H1 (cell line): ENCODE results near the gene OPCML. TPM values are rescaled to one million over a fixed set of nuclear protein-coding genes. Genes with fewer than 3 reads are reported as not detected.

Experiments used
- CTCF ChIA-PET: fragments of 300-600 bp; sonication (Branson Sonifier 250); formaldehyde crosslinking; loops from one replicate; lab custom pipeline; 2021; ENCODE audit not compliant: partially characterized antibody; lab: Charles Lee
- POLR2A ChIA-PET: fragments of 300-600 bp; sonication (Branson Sonifier 250); formaldehyde crosslinking; loops from one replicate; lab custom pipeline; 2021; ENCODE audit warnings: inconsistent platforms; ENCODE audit not compliant: partially characterized antibody; lab: Charles Lee
- DNase-seq, 2 experiments: peaks; one replicate each; pipeline versions ENCODE4 v3.0.0 to v3.0.0-alpha.2; 2010 to 2022; ENCODE audit warnings: low spot score in 2 of 2, low read depth in 1 of 2, mixed read lengths in 1 of 2
- FAIRE-seq: peaks from 2 replicates; lab custom pipeline; 2011; peaks lifted over from hg19 to GRCh38; lab: Jason Lieb, UNC
- H2AFZ ChIP-seq: 2 replicates; pipeline ENCODE4 v1.8.1; 2012; ENCODE audit warnings: low read length, inconsistent platforms
- H2AK5ac ChIP-seq: 2 replicates; pipeline ENCODE4 v1.6.1; 2013; ENCODE audit warnings: low read depth, low read length
- H2BK120ac ChIP-seq: replicated peaks from 2 replicates; pipeline ENCODE3; 2013; ENCODE audit warnings: low read depth, low read length, inconsistent platforms
- H2BK12ac ChIP-seq: 2 replicates; pipeline ENCODE4 v1.6.1; 2013; ENCODE audit warnings: low read depth, low read length
- H2BK15ac ChIP-seq: 2 replicates; pipeline ENCODE4 v1.6.1; 2013; ENCODE audit warnings: low read length
- H2BK20ac ChIP-seq: 2 replicates; pipeline ENCODE4 v1.6.1; 2013; ENCODE audit warnings: low read length
- H2BK5ac ChIP-seq: 2 replicates; pipeline ENCODE4 v1.6.1; 2013; ENCODE audit warnings: low read depth, low read length
- H3K14ac ChIP-seq: 2 replicates; pipeline ENCODE4 v1.6.1; 2013; ENCODE audit warnings: inconsistent platforms; ENCODE audit not compliant: insufficient read length
- H3K18ac ChIP-seq: 2 replicates; pipeline ENCODE4 v1.6.1; 2013; ENCODE audit warnings: low read length; ENCODE audit errors: extremely low read depth
- H3K23ac ChIP-seq: 2 replicates; pipeline ENCODE4 v1.6.1; 2013; ENCODE audit warnings: inconsistent platforms; ENCODE audit not compliant: insufficient read length
- H3K23me2 ChIP-seq: 2 replicates; pipeline ENCODE4 v1.6.1; 2013; ENCODE audit warnings: low read depth, low read length
- H3K27ac ChIP-seq: 2 replicates; pipeline ENCODE4 v1.6.1; 2011; ENCODE audit warnings: low read depth, low read length, inconsistent platforms
- H3K27me3 ChIP-seq, 4 experiments: replicated peaks in 1 of 4; 1 replicate in 1 of 4; 2 replicates in 3 of 4; pipeline versions ENCODE4 v1.6.1 to v1.8.1; 2011 to 2013; ENCODE audit warnings: low read length in 3 of 4, mild to moderate bottlenecking in 3 of 4, inconsistent platforms in 2 of 4, mixed read lengths in 2 of 4, moderate library complexity in 1 of 4; ENCODE audit not compliant: control insufficient read depth in 3 of 4, insufficient read depth in 3 of 4; ENCODE audit errors: extremely low read depth in 1 of 4
- H3K36me3 ChIP-seq, 4 experiments: 2 replicates each; pipeline versions ENCODE4 v1.6.1 to v1.8.1; 2011 to 2013; ENCODE audit warnings: mild to moderate bottlenecking in 4 of 4, low read length in 3 of 4, moderate library complexity in 2 of 4, control low read depth in 1 of 4, inconsistent platforms in 1 of 4; ENCODE audit not compliant: insufficient read depth in 4 of 4, control insufficient read depth in 2 of 4
- H3K4ac ChIP-seq: replicated peaks from 2 replicates; pipeline ENCODE3; 2013; ENCODE audit warnings: low read length, low read depth, mixed read lengths, inconsistent platforms; ENCODE audit not compliant: insufficient read length
- H3K4me1 ChIP-seq, 4 experiments: replicated peaks in 1 of 4; 1 replicate in 1 of 4; 2 replicates in 3 of 4; pipeline versions ENCODE4 v1.6.1 to v1.8.1; 2011 to 2013; ENCODE audit warnings: low read length in 3 of 4, inconsistent platforms in 2 of 4, mixed read lengths in 1 of 4; ENCODE audit not compliant: insufficient read depth in 4 of 4, control insufficient read depth in 3 of 4
- H3K4me2 ChIP-seq, 2 experiments: 2 replicates each; pipeline versions ENCODE4 v1.6.1 to v1.8.1; 2011 to 2013; ENCODE audit warnings: low read depth in 2 of 2, low read length in 2 of 2, control low read depth in 1 of 2, inconsistent platforms in 1 of 2, mild to moderate bottlenecking in 1 of 2; ENCODE audit not compliant: insufficient read depth in 1 of 2
- H3K4me3 ChIP-seq, 4 experiments: fragments of 200-600, 300-600 bp in 1 of 4; sonication (generic), shearing (Covaris generic), sonication (Bioruptor Twin) in 1 of 4; 2 replicates each; pipeline versions ENCODE4 v1.5.1 to v1.8.1; 2011 to 2016; ENCODE audit warnings: low read length in 4 of 4, low read depth in 3 of 4, control low read depth in 2 of 4, inconsistent platforms in 2 of 4, mild to moderate bottlenecking in 2 of 4, mixed read lengths in 1 of 4, moderate library complexity in 1 of 4; ENCODE audit not compliant: insufficient read depth in 2 of 4; ENCODE audit errors: extremely low read depth in 1 of 4
- H3K56ac ChIP-seq: replicated peaks from 2 replicates; pipeline ENCODE3; 2013; ENCODE audit warnings: low read depth, mild to moderate bottlenecking, mixed read lengths, low read length, inconsistent platforms; ENCODE audit not compliant: insufficient read length
- H3K79me1 ChIP-seq: 2 replicates; pipeline ENCODE4 v1.6.1; 2013; ENCODE audit warnings: low read depth, low read length, control low read depth
- H3K79me2 ChIP-seq, 2 experiments: 2 replicates each; pipeline versions ENCODE4 v1.6.1 to v1.8.1; 2012 to 2013; ENCODE audit warnings: low read length in 2 of 2, mild to moderate bottlenecking in 2 of 2, inconsistent platforms in 1 of 2; ENCODE audit not compliant: insufficient read depth in 2 of 2, control insufficient read depth in 1 of 2
- H3K9ac ChIP-seq, 4 experiments: replicated peaks in 1 of 4; 1 replicate in 1 of 4; 2 replicates in 3 of 4; pipeline versions ENCODE4 v1.6.1 to v1.8.1; 2011 to 2013; ENCODE audit warnings: low read depth in 3 of 4, low read length in 3 of 4, control low read depth in 2 of 4, mild to moderate bottlenecking in 2 of 4, moderate library complexity in 2 of 4, inconsistent platforms in 1 of 4; ENCODE audit errors: extremely low read depth in 1 of 4
- H3K9me3 ChIP-seq, 2 experiments: 2 replicates each; pipeline versions ENCODE4 v1.6.1 to v1.8.1; 2012 to 2013; ENCODE audit warnings: mild to moderate bottlenecking in 2 of 2, moderate library complexity in 2 of 2, control low read depth in 1 of 2, inconsistent platforms in 1 of 2, low read depth in 1 of 2, low read length in 1 of 2, mixed read lengths in 1 of 2; ENCODE audit not compliant: insufficient read depth in 2 of 2
- H4K20me1 ChIP-seq, 2 experiments: replicated peaks in 1 of 2; 2 replicates each; pipeline versions ENCODE3 to v1.8.1; 2011 to 2013; ENCODE audit warnings: inconsistent platforms in 2 of 2, low read length in 2 of 2, mild to moderate bottlenecking in 1 of 2; ENCODE audit not compliant: insufficient read depth in 2 of 2, control insufficient read depth in 1 of 2
- H4K5ac ChIP-seq: 2 replicates; pipeline ENCODE4 v1.6.1; 2013; ENCODE audit warnings: low read length, low read depth, mixed read lengths, inconsistent platforms; ENCODE audit not compliant: insufficient read length
- H4K8ac ChIP-seq: 2 replicates; pipeline ENCODE4 v1.8.0; 2013; ENCODE audit warnings: mild to moderate bottlenecking, moderate library complexity, low read length, inconsistent platforms; ENCODE audit not compliant: insufficient read depth; ENCODE audit errors: extremely low read depth
- H4K91ac ChIP-seq: replicated peaks from 2 replicates; pipeline ENCODE3; 2013; ENCODE audit warnings: low read length, mixed read lengths, inconsistent platforms; ENCODE audit not compliant: insufficient read length
- CEBPB ChIP-seq: IDR thresholded peaks from 2 replicates; pipeline ENCODE4 v1.6.1; 2012; ENCODE audit warnings: low read depth, low read length
- CHD1 ChIP-seq: IDR thresholded peaks from 2 replicates; pipeline ENCODE4 v1.6.1; 2012; ENCODE audit warnings: low read depth, low read length, improper control_type of control experiment
- CTBP2 ChIP-seq: IDR thresholded peaks from 2 replicates; pipeline ENCODE4 v1.7.0; 2011; ENCODE audit warnings: borderline replicate concordance, mild to moderate bottlenecking, moderate library complexity, mixed read lengths, low read length; ENCODE audit not compliant: insufficient read depth, insufficient read length
- CTCF ChIP-seq, 3 experiments: IDR thresholded peaks; 1 replicate in 2 of 3; 2 replicates in 1 of 3; pipeline versions ENCODE4 v1.5.1 to v1.6.1; 2011; ENCODE audit warnings: low read length in 3 of 3, mild to moderate bottlenecking in 3 of 3, inconsistent platforms in 2 of 3, low read depth in 1 of 3, moderate library complexity in 1 of 3; ENCODE audit not compliant: insufficient read depth in 1 of 3; ENCODE audit errors: control extremely low read depth in 1 of 3
- HDAC2 ChIP-seq, 2 experiments: fragments of 300-600 bp in 1 of 2; sonication (generic) in 1 of 2; IDR thresholded peaks; 2 replicates each; pipeline ENCODE4 v1.6.1; 2011 to 2012; ENCODE audit warnings: low read depth in 2 of 2, low read length in 2 of 2, mild to moderate bottlenecking in 2 of 2, moderate library complexity in 2 of 2, borderline replicate concordance in 1 of 2, inconsistent platforms in 1 of 2
- RAD21 ChIP-seq, 2 experiments: IDR thresholded peaks in 1 of 2; conservative IDR thresholded peaks in 1 of 2; 2 replicates each; pipeline ENCODE4 v1.6.1; 2011; ENCODE audit warnings: low read depth in 2 of 2, low read length in 2 of 2, improper control_type of control experiment in 1 of 2, inconsistent platforms in 1 of 2, mild to moderate bottlenecking in 1 of 2, moderate library complexity in 1 of 2
- SIRT6 ChIP-seq: IDR thresholded peaks from one replicate; pipeline ENCODE4 v1.7.1; 2012; ENCODE audit warnings: low read length, inconsistent platforms
- SP1 ChIP-seq: IDR thresholded peaks from 2 replicates; pipeline ENCODE4 v1.6.1; 2011; ENCODE audit warnings: low read depth, low read length
- SUZ12 ChIP-seq: fragments of 200-600 bp; sonication (generic); IDR thresholded peaks from 2 replicates; pipeline ENCODE4 v1.6.1; 2012; ENCODE audit warnings: mild to moderate bottlenecking, inconsistent platforms, low read length, moderate library complexity, mixed read lengths
- USF2 ChIP-seq: IDR thresholded peaks from 2 replicates; pipeline ENCODE4 v1.6.1; 2011; ENCODE audit warnings: low read length, improper control_type of control experiment
- WGBS, 2 experiments: shearing (Covaris generic) in 1 of 2; methylation state at CpG; one replicate each; pipeline versions ENCODE4 v1.1.6 to v1.1.7; 2013 to 2015; ENCODE audit warnings: low lambda C conversion rate in 2 of 2, mixed read lengths in 2 of 2, inconsistent platforms in 1 of 2, low coverage in 1 of 2, missing lambda C conversion rate in 1 of 2; ENCODE audit not compliant: insufficient replicate concordance in 2 of 2, insufficient coverage in 1 of 2, insufficient read length in 1 of 2; ENCODE audit errors: extremely low coverage in 1 of 2, missing lambda C conversion rate in 1 of 2; 5-methylcytosine and 5-hydroxymethylcytosine counted together
- polyA plus RNA-seq, 7 experiments: library from polyadenylated mRNA; depleted of rRNA in 3 of 7; stranded (reverse) in 5 of 7; unstranded in 2 of 7; fragments of >200 nt in 5 of 7; fragments of 200-250 nt in 2 of 7; gene quantifications; 1 replicate in 5 of 7; 2 replicates in 1 of 7; 4 replicates in 1 of 7; pipeline versions ENCODE4 v1.2.1 to v1.2.3, GENCODE V29; 2011 to 2013; ENCODE audit warnings: missing spikeins in 2 of 7, mixed read lengths in 2 of 7
- total RNA-seq: library from RNA; stranded (reverse); fragmentation: NEBNext Ultra II Directional; extraction: Animal tissue kit (Norgen Biotek cat#: 25700); gene quantifications from 2 replicates; pipeline ENCODE4 v1.2.1, GENCODE V29; 2021

OPCML gene
- total and polyA plus RNA-seq, 2 of the 8 experiments (the other 6 are each of a cell fraction or from before 2014, with no cell fraction given) = 2.3 to 3.1 TPM

GRCh38 chr11:133075351-133075750 lies 456.9 kb downstream of the OPCML start:
- Histone ChIP-seq H3K79me2 (no peaks in the 10 kb centered on the region), H4K20me1 (no peaks in the 10 kb centered on the region), H2BK20ac (no peak overlapping the region), H3K56ac (no peak overlapping the region), H2BK12ac (no peak overlapping the region), H3K14ac (no peak overlapping the region), H4K5ac (no peak overlapping the region), H2BK120ac (no peak overlapping the region), H3K9me3 (no peaks in the 10 kb centered on the region), H3K9ac (no peak overlapping the region), H3K23me2 (no peaks in the 10 kb centered on the region), H4K91ac (no peak overlapping the region), H2BK15ac (no peak overlapping the region), H3K27ac (no peak overlapping the region), H3K23ac (no peak overlapping the region), H3K18ac (no peak overlapping the region), H3K79me1 (no peaks in the 10 kb centered on the region), H3K4me2 (no peak overlapping the region), H2AK5ac (no peak overlapping the region), H3K4me1 (peaks cover 2 to 9% (median 6%) of the 10 kb centered on the region in 4 experiments; a peak in 5 of 7 replicates), H2BK5ac (no peak overlapping the region), H4K8ac (no peak overlapping the region), H2AFZ (no peak overlapping the region), H3K27me3 (no peaks in the 10 kb centered on the region; a peak in 1 of 7 replicates), H3K36me3 (no peaks in the 10 kb centered on the region), H3K4me3 (no peak overlapping the region), H3K4ac (no peak overlapping the region)
- FAIRE-seq (no peak), DNase-seq (no peak)
- 87% methylated on average over 8 of the region's 8 CpGs; no CpG with 5 or more reads in 1 of the 2 experiments for WGBS, 2 experiments
- CTCF ChIA-PET = interaction anchor here (0.9 to 1.7 kb wide), 4 partner anchors 11 to 501 kb away, joined by 3 to 4 read pairs (median 3); no protein-coding TSS in a partner anchor
- POLR2A ChIA-PET = no interaction called here
- TF ChIP-seq CHD1 (no peak), CEBPB (no peak), CTBP2 (no peak), CTCF (IDR thresholded peaks at IDR 0.05; ENCODE audit: control extremely low read depth in 1 of 3, insufficient read depth in 1 of 3, low read depth in 1 of 3, low read length in 3 of 3) (no peak), SP1 (no peak), HDAC2 (IDR thresholded peaks at IDR 0.05; ENCODE audit: borderline replicate concordance in 1 of 2, low read depth in 2 of 2, low read length in 2 of 2) (no peak), USF2 (no peak), SIRT6 (no peak), RAD21 (IDR thresholded peaks at IDR 0.05 in 1 of 2, conservative IDR thresholded peaks at IDR 0.05 in 1 of 2; ENCODE audit: low read depth in 2 of 2, low read length in 2 of 2) (no peak), SUZ12 (no peak)
